Measurements from ENCODE around the gene SIK3.

- TF ChIP-seq, protein P1, sequence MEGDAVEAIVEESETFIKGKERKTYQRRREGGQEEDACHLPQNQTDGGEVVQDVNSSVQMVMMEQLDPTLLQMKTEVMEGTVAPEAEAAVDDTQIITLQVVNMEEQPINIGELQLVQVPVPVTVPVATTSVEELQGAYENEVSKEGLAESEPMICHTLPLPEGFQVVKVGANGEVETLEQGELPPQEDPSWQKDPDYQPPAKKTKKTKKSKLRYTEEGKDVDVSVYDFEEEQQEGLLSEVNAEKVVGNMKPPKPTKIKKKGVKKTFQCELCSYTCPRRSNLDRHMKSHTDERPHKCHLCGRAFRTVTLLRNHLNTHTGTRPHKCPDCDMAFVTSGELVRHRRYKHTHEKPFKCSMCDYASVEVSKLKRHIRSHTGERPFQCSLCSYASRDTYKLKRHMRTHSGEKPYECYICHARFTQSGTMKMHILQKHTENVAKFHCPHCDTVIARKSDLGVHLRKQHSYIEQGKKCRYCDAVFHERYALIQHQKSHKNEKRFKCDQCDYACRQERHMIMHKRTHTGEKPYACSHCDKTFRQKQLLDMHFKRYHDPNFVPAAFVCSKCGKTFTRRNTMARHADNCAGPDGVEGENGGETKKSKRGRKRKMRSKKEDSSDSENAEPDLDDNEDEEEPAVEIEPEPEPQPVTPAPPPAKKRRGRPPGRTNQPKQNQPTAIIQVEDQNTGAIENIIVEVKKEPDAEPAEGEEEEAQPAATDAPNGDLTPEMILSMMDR (IDR thresholded peaks at IDR 0.05; ENCODE audit: low read length): no peak
- TF ChIP-seq EZH2 (optimal IDR thresholded peaks at IDR 0.05; ENCODE audit: low read depth, low read length): no peak
Observed at GRCh38 chr11:117087446-117087845, 10.8 kb downstream of the SIK3 start.

Data from MM.1S (cell line).